Measurements from ENCODE around the gene AKAP6.

The AKAP6 gene, protein sequence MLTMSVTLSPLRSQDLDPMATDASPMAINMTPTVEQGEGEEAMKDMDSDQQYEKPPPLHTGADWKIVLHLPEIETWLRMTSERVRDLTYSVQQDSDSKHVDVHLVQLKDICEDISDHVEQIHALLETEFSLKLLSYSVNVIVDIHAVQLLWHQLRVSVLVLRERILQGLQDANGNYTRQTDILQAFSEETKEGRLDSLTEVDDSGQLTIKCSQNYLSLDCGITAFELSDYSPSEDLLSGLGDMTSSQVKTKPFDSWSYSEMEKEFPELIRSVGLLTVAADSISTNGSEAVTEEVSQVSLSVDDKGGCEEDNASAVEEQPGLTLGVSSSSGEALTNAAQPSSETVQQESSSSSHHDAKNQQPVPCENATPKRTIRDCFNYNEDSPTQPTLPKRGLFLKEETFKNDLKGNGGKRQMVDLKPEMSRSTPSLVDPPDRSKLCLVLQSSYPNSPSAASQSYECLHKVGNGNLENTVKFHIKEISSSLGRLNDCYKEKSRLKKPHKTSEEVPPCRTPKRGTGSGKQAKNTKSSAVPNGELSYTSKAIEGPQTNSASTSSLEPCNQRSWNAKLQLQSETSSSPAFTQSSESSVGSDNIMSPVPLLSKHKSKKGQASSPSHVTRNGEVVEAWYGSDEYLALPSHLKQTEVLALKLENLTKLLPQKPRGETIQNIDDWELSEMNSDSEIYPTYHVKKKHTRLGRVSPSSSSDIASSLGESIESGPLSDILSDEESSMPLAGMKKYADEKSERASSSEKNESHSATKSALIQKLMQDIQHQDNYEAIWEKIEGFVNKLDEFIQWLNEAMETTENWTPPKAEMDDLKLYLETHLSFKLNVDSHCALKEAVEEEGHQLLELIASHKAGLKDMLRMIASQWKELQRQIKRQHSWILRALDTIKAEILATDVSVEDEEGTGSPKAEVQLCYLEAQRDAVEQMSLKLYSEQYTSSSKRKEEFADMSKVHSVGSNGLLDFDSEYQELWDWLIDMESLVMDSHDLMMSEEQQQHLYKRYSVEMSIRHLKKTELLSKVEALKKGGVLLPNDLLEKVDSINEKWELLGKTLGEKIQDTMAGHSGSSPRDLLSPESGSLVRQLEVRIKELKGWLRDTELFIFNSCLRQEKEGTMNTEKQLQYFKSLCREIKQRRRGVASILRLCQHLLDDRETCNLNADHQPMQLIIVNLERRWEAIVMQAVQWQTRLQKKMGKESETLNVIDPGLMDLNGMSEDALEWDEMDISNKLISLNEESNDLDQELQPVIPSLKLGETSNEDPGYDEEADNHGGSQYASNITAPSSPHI (N-terminal part only)

DNA sequence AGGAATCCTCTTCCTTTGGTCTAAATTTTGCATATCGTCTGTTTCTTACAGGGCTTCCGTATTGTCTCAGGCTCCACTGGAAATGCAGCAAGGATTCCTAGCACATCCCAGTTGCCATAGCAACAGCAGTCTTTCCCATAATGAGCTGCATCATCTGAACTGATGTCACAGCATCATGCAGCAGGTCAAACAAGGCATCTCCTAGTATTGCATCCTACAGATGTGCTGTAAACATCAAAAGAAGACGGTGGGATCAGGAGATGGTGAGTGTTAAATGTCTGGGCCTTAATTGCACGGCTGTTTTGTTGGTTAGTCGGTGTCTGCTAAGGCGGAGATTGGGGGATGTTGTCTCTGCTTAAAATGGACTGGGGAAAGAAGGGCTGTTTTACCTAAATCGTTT, at the start of gene AKAP6:
Gene AKAP6, plus strand, starts transcription at position 153 of the 400 bp plus-strand sequence. CDS start 104,196 bp downstream, outside the sequence.
- DNase-seq (ENCODE audit: low spot score), result no peak

DNA sequence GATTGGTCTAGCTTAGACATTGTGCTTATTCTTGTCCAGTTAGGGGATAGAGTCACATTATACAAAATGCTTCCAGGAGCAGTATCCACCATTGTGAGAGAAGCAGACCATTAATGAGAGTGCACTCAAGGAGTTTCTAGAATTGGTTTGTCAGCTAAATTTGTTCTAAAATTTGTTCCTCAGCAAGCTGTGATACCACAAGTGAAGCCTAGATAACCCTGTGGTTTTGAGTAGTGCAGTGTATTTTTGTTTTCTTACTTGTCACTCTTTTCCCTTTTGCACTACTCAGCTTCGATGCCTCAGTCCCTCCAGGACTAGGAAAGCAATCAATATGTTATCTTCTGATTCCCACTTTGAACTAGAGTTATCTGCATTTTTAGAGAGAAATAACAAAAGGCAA, 42.5 kb upstream of the AKAP6 start:
- DNase-seq (ENCODE audit: low spot score), result no peak

DNA sequence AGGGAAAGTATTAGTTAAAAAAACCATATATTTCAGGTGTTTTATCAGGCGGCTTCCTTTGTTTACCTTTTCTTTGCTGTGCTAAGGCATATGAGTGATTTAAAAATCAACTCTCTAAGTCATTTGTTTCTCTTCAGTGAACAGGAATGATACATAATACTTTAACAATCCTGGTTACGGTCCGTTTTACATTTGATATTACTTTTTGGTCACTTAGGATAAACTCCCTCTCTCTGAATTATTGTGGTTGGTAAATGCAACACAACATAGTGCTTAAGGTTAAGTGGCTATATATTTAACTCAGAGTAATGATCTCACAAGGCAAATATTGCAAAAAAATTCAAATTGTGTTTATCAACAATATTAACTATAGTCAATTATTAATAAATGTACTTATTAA, 32.7 kb upstream of the AKAP6 start:
- DNase-seq (ENCODE audit: low spot score), result no peak

DNA sequence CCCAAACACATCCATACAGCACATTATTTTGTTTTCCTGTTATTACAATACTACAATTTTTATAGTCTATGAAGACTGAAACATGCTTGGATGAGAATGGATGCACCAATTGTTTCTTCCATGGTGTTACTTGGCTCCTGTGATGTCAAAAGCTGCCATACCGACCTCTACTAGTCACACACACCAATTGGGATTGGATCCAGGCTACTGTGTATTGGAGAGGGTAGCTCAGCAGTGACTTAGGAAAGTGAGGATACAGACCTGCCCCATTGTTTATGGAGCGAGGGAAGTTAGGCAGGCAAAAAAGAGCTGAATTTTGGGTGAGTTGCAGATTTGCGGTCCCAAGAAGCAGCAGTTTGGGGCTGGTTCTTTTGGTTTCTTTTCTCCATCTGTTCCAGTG, 30.8 kb upstream of the AKAP6 start:
- DNase-seq (ENCODE audit: low spot score), result no peak

DNA sequence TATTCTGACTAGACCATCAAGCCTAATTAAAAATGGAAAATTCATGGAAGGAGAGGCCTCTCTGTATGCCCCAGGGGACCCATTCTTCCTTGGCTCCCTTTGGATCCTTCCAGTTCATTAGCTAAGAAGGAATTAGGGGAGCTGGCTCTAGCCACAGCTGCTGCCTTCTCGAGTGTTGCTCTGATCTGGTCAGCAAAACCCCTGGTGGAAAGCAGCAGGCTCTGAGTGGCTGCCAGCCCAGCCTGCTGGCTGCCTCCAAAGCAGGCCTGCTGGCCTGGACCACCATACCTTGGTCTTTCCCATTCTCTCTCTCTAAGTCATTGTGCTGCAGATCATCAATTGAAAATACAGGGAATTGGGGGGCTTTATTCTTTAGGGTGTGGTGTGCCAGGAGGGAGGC, 29.0 kb upstream of the AKAP6 start:
- no peak for DNase-seq (ENCODE audit: low spot score)

DNA sequence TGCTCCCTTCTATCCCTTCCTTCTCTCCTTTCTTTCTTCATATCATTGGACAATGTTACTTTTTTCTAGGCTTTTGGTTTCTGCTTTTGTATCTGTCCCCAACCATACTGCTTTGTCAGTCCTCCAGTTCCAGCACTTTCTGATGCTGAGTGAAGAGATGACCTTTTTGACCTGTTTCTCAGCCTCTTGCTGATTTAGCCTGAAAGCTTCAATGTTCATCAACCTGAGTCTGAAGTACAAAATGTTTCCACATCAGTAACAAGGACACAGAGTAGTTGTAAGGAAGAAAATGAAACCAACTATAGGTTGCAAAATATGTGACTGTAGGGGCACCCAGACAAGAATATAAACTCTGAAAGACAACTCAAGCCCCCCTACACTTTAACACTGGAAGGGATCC, 25.2 kb upstream of the AKAP6 start:
- no peak for DNase-seq (ENCODE audit: low spot score)

DNA sequence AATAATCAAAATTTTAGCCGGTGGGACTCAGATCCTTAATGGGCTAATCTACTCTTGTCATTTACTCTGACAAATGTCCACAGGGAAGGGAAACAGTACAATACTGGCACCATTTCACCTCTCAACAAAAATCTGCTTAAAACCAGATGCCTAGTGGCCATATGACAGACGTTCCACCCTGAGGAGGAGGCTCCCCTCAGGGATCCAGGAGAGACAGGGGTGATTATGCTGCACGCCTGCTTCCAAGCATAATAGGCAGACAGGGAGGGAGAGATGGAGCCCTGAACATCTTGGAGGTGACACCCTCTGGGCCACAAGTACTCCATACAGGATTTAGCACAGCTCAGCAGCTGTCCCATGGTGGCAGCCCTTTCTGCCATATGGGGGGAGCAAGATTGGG, 24.8 kb upstream of the AKAP6 start:
- no peak for DNase-seq (ENCODE audit: low spot score)

DNA sequence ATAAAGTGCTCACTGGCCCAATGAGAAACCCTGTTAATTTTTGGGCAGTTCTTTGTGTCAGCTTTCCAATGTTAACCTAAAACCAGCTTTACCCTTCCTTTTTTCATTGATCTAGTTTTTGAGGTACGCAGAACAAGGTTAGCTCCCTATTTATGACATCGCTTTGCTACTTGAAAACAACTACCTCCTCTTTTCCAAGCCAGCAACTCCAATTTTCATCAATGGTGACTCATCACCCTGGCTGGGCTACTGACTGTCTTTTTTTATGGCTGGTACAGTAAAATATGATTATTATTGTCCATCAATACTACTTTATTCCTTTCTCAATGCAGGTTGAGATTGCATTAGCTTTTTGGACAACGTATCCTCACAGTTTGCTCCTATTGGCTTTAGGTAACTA, 22.5 kb upstream of the AKAP6 start:
- DNase-seq (ENCODE audit: low spot score), result no peak

DNA sequence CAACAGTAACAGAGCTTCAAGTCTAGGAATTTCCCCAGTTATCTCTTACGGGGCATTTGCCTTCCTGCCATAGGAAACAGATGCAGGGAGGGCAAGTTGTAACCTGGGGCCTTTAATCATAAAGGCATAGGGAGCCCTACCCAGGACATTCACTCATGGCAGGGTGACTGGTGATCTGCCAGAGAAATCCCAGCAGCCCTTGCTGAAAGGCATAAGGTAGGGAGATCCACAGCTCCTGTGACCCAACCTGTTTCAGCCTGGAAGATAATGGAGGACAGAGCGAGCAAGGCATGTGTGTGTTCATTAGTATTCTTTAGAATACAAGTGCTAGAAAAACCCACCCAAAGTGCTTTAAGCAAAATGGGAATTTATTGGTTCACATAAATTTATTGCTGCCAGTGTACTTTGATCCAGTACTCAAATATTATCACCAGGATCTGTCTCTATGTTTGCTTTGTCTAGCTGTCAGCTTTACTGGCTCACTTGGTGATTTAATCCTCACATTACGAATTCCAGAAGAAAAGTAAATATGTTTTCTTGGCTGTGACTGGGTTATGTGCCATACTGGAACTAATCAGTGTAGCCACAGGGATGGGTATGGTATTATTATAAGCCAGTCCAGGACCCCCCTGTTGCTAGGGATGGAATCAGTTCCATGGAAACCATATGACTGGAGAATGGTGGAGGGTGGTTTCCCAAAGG, 21.1 kb upstream of the AKAP6 start:
- DNase-seq (ENCODE audit: low spot score), result no peak

DNA sequence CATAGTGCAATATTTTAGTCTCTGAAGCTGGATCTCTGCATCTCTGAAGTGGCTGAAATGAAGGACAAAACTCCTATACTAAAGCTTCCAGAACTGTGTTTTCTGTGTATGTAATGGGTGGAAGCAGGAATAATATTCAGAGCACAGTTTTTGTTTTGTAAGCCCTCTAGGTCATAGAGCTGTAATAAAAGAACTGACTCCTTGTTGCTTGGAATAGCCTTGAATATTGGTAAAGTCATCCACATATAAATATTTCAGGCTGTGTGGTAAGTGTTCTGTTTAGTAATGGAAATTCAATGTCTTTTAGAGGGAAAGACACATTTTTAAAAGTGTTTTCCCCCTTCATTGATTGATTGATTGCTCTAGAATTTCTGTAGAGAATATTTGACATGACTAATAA, 18.2 kb upstream of the AKAP6 start:
- DNase-seq (ENCODE audit: low spot score), result no peak

DNA sequence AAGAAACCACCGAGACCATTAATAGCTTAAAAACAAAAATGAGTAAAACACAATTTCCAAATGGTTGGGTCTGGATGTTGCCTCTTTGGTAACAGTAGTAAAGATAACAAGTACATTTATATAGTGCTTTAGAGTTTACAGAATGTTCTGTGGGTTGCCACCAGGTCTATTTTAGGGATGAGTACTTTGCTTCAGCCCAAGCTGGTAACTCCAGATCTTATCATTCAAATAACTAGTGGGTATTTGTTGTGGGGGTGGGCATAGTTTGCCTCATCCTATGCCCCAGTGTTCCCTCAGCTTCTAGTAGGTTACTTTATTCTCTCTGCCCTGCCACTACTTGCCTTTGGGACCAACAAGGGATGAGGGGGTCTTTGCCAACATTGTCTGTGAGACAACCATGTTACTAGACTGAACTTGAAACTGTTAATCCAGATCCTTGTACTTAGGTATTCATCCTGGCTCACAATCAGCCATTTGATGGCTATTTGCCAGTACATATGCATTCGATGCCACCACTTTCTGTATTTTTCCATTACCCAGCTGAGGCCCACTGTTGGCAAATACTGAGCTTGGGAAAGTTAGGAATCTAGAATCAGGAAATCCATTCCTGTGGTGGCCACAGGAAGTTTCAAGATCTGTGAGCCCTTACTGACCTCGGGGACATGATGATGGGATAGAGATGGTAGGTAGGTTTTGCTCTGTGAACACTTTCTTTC, 17.6 kb upstream of the AKAP6 start:
- DNase-seq (ENCODE audit: low spot score), result no peak

DNA sequence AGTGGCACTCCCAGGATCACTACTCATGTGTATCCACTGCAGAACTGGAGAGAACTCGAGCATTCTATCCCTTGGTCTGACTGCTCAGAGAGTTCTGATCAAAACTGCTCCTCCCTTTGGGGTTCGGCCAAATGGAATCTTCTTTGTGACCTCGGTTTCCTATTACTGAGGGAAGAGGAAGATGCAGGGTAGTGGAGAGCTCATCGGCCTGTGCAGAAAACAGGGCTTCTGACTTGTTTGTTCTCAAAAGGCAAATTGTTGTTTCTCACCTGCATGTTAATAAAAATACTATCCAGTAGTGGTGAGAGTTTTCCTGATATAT, 17.1 kb upstream of the AKAP6 start:
- DNase-seq (ENCODE audit: low spot score), result no peak

DNA sequence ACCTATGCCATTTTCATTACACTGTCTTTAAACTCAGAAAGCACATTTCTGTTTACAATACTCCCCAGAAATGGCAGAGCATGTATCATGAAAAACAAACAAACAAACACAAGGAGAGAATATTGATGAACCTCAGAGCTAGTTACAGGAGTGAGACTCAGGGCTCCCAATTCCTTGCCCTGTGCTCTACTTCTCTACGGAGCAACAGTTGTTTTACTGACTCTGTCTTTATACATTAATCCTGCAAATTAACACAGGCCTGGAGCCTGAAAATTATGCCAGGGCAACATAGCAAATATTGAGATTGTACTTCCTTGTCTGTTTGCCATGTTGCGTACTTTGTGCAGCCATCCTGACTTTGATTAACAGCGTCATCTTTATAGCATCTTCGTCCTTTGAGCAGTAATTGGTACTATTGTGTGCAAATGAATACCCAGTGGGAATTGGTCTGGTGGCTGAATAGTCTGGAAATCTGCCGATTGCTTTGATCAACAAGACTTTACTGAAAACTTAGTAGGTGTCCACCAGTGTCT, 15.2 kb upstream of the AKAP6 start:
- DNase-seq (ENCODE audit: low spot score), result no peak

DNA sequence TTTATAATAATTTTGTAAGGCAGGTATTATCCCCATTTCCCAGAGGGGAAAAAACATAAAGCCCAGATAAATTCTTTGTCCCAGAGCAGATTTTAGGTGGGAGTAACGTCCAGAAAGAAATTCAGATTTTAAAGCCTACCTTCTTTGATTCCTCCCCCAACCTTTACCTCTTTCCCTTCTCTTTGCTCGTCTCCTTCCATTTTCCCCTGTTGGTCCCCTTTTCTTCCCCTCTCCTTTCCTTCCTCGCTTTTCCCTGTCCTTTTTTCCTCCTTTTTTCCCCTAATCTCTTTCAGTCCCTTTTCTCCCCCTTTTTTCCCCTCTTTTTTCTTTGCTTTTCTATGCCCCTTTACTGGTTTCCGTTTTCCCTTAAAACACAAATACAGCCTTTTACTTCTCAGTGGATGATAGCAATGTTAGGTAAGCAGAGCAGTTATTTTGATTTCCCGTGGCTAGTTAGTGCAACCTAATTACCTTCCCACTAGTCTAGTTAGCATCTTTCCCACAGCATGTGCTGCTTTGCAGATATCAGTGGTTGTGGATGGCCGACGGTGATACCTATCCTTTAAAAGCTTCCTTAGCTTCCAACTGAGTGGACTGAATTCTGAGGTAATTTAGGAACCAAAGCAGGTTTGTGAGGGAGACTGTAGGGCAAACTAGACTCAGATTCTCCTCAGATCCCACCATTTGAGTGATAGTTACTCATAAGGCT, 10.9 kb upstream of the AKAP6 start:
- DNase-seq (ENCODE audit: low spot score), result no peak

DNA sequence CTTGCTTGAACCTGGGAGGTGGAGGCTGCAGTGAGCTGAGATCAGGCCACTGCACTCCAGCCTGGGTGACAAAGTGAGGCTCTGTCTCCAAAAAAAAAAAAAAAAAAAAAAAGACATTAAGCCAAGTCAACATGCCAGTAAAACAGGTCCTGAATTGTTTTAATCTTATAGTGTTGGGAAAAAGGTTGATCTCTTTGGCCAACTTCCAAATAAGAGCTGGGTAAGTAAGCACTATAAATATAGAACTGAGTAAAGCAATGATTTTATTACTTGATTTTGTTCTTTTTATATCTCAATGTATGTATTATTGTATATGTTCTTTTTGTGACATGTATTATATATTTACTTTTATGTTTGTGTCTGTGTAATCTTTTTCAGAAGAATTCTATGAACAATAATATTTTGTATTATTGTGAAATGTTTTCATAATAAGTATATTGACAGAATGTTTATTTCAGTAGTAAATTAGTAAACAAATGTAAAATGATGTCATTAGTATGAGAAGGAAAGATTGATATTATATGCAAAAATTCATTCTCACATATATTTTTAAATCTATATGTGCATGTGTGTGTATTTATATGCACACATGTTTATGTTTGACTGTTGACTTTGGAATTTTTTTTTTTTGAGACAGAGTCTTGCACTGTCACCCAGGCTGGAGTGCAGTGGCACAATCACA, 9.6 kb upstream of the AKAP6 start:
- DNase-seq (ENCODE audit: low spot score), result no peak

DNA sequence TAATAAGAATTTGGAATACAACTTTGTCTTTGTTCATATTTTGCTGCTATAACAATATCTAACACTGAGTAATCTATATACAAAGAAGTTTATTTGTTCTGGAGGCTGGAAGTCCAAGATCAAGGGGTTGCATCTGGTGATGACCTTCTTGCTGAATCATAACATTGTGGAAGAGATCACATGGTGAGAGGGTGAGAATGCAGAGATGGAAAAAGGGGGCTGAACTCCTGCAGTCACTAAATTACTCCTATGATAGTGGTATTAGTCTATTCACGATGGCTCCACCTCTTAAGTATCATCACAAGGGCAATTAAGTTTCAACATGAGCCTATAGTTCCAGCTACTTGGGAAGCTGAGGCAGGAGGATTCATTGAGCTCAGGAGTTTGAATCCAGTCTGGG, 4.5 kb upstream of the AKAP6 start:
- no peak for DNase-seq (ENCODE audit: low spot score)

DNA sequence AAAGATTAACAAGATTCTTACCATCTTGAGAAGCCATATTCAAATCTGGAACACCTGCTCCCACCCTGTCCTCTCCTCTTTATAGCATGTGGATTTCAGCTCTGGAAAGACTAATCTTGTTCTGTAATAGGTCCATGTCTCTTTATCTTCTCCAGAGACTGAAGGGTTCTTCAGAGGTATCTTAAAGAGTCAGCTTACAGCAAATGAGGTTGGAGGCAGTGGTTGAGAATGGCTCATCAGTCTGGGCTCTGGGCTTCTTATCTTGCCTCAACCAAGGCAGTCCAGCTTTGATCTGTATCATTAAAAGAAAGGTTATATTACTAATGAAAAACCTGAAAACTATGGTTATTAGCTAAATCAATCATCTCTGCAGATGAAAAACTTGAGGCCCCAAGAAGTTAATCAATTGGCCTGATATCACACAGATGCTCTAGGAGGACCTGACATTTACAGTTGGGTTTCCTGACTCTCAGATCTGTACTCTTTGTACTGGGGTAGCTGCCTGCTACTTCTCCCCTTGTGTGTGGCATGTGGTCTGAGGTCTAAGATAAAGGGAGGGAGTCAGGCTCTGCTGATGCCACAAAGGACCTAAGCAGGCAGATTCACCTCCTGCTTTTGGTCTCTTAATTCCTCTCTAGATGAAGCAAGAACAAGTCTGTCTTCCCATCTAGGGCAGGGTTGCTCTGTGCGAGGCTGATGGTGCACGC, 1.7 kb upstream of the AKAP6 start:
- no peak for DNase-seq (ENCODE audit: low spot score)

DNA sequence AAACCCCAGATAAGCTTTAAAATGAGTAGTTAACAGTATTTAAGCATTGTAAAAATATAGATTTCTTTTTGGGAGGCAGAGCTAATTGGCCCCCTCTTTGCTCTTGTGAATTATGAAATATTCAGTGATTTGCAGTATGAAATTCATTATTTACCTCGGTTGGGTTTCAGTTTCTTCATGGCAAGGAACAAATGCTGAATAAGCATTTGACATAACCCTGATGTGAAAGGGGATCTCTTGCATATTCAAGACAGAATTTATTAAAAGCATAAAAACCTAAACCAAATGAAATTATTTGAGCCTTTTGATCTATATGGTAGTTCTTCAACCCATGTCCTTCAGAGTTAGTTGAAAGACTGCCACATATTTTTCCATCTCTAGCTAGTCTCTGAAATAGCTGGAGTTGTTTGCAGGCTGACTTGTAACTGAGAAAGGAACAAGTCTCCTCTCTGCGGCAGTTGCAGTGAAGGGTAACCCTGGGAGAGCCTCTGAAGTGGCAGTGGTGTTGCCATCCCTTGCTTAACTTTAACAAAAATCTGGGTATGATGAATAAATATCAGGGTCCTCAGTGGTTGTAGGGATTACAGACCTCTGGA, 690 bp downstream of the AKAP6 start:
- no peak for DNase-seq (ENCODE audit: low spot score)
